ENCODE results near the gene VIPAS39.

GRCh38 chr14:77400216-77400615, 57.2 kb downstream of the VIPAS39 start:
- TF ChIP-seq CTCF (IDR thresholded peaks at IDR 0.05; ENCODE audit: low read depth, low read length) (no peak), EZH2phosphoT487 (IDR thresholded peaks at IDR 0.05; ENCODE audit: low read depth) (no peak)

All from OCI-LY3 (cell line).